GM12873 (cell line): Measurements from ENCODE around the gene ATP1B3.

ENCODE experiments used
- TF ChIP-seq, protein P1 (sequence below): IDR thresholded peaks from 2 replicates; pipeline ENCODE4 v1.5.1; 2012; ENCODE audit warnings: low read depth, mild to moderate bottlenecking, moderate library complexity, low read length, control low read depth; ENCODE audit not compliant: insufficient read depth; ENCODE audit errors: missing control alignments

Gene ATP1B3

GRCh38 chr3:141972399-141972798 lies 96.0 kb downstream of the ATP1B3 start:
- TF ChIP-seq, protein P1, sequence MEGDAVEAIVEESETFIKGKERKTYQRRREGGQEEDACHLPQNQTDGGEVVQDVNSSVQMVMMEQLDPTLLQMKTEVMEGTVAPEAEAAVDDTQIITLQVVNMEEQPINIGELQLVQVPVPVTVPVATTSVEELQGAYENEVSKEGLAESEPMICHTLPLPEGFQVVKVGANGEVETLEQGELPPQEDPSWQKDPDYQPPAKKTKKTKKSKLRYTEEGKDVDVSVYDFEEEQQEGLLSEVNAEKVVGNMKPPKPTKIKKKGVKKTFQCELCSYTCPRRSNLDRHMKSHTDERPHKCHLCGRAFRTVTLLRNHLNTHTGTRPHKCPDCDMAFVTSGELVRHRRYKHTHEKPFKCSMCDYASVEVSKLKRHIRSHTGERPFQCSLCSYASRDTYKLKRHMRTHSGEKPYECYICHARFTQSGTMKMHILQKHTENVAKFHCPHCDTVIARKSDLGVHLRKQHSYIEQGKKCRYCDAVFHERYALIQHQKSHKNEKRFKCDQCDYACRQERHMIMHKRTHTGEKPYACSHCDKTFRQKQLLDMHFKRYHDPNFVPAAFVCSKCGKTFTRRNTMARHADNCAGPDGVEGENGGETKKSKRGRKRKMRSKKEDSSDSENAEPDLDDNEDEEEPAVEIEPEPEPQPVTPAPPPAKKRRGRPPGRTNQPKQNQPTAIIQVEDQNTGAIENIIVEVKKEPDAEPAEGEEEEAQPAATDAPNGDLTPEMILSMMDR = no peak
